H54 (cell line): ENCODE results near the gene DNMT3L.
"Not testable (repeated sequence)": the region's sequence is repeated elsewhere in the genome, so short reads cannot be mapped to it uniquely, and the experiment has no call there.

Experiments used
- DNase-seq: peaks from one replicate; pipeline ENCODE4 v3.0.0; 2011; ENCODE audit warnings: low spot score, mixed read lengths; ENCODE audit not compliant: insufficient read length
- FAIRE-seq: peaks from 3 replicates; lab custom pipeline; 2011; peaks lifted over from hg19 to GRCh38; lab: Jason Lieb, UNC
- POLR2A ChIP-seq: IDR thresholded peaks from 2 replicates; pipeline ENCODE4 v1.6.1; 2011; ENCODE audit warnings: low read depth, mild to moderate bottlenecking, low read length

DNMT3L gene

DNA sequence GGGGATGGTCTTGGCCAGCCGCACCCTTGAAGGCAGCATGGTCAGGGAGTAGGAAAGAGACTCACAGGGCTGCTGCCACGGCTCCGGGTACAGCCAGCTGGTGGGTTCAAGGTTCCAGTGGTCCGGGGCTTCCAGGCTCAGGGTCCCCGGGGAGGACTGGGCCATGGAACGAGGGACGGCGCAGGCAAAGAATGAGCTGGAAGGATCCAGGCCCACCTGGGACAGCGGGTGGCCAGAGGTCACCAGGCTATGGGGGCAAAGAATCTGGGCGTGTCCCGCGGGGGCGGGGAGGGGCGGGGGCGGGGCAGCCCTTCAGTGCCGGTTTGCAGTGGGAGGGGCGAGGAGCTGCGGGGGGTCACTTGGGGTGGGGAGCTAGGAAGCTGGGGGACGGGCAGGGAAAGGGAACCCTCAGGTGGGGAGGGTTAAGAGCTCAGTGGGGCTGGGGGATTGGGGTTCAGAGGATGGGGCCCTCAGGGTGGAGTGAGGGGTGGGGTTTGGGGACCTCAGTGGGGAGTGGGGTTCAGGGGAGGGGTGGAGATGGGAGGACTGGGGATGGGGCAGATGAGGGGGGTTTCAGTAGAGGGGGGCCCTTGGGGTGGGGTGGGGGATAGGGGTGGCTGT, at the start of gene DNMT3L:
DNMT3L (minus strand) TSS at position 223 of the 621 bp plus-strand sequence. CDS start 638 bp downstream, outside the sequence.
- DNase-seq = no peak
- no peak for TF ChIP-seq POLR2A
- FAIRE-seq = no peak

DNA sequence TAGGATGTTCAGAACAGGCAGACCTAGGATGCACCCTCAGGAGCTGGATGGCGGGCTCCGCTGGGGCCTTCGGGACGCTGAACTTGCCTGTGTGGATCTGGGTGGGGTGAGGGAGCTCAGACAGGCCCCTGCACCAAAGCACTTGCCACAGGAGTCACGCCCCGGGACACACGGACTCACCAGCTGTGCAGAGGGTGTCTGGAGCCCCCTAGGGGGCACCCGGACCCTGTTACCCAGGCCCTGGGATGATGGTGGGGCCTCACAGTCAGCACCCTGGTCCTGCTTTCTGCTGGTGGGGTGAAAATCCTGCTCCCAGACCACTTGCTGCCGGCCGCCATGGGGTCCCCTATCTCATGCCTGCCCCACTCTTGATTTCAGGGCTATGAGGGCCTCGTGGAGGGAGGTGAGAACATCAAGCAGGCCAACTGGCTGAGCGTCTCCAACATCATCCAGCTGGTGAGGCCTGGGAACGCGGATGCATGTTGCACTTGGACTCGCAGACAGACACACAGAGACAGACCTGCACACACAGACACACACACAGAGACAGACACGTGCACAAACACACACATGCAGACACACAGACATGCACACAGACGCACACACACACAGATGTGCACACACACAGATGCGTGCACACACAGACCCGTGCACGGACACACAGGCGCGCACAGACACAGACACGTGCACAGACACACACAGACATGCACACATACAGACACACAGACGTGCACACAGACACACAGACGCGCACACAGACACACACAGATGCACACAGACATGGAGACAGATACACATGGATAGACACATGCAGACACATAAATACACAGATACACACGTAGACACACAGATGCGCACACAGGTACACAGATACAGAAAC, 49.2 kb upstream of the DNMT3L start:
- TF ChIP-seq POLR2A = no peak
- no peak for DNase-seq
- no peak for FAIRE-seq

DNA sequence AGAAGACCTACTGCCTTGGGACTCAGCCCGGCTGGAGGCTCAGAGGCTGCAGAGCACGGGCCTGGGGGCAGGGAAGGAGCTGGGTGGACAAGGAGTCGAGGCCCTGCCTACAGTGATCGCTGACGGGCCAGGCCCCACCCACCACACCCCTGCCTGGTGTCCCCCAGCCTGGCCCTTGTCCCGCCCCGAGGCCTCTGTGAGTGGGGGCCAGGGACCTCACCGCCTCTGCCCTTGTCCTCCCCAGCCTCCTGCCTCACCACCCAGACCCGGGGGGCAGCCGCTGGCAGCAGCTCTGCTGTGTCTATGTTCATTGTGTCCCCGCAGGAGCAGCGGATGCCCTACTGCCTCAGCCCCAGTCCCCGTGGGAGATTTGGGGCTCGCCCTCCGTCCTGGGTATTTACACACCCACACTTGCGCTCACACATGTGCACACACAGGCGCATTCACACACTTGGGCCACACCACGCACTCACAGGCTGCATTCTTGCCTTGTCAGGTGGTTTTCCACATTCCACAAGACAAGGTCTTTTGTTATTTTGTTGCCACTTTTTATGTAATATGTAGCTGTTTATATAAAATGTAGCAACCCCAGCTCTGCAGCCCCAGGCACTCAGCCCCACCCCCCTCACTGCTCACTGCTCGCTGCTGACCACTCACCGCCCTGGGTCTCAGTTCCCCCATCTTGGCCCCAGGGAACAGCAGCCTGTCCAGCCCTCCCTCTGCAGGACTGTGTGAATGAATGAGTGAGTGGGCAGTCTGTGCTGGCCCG, 45.4 kb upstream of the DNMT3L start:
- no peak for DNase-seq
- no peak for TF ChIP-seq POLR2A
- no peak for FAIRE-seq

DNA sequence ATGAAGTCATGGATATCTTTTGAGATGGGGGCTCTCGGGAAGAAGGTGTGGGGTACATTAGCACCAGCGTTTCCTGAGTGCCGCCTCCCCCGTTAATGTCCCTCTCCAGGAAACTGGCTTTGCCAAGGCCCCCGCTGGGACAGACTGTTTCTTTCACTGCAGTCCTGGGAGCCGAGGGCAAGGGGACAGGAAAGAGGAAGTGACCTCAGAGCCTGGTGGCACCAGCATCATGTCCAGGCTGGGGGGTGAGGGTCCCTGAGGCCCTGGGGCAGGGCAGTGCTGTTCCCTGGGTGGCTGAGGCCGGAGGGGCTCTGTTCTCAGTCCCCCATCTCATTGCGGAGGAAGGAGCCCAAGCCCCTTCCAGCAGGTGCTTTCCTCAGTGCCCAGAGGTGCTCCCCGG, 44.0 kb upstream of the DNMT3L start:
- TF ChIP-seq POLR2A = no peak
- FAIRE-seq (no peak), DNase-seq (no peak)

DNA sequence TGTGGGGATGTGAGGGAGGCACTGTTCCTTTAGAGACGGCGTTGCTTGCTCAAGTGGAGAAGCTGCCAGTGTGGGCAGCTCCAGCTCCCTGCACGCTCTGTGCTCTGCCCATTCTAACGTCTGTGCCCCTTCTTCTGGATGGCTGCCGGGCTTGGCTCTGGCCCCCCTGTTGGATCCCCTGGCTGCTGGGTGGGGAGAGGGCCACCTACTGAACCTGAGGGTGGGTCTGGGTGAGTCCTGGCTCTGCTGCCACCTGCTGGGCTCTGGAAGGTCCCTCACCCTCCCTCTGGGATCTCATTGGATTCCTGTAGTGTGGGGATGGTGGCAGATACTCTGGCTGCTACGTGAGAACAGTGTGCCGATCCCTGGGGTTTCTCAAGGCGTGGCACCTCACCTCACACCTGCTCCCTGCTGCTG, 43.2 kb upstream of the DNMT3L start:
- DNase-seq (peak; percentile 78), FAIRE-seq (no peak)
- no peak for TF ChIP-seq POLR2A

DNA sequence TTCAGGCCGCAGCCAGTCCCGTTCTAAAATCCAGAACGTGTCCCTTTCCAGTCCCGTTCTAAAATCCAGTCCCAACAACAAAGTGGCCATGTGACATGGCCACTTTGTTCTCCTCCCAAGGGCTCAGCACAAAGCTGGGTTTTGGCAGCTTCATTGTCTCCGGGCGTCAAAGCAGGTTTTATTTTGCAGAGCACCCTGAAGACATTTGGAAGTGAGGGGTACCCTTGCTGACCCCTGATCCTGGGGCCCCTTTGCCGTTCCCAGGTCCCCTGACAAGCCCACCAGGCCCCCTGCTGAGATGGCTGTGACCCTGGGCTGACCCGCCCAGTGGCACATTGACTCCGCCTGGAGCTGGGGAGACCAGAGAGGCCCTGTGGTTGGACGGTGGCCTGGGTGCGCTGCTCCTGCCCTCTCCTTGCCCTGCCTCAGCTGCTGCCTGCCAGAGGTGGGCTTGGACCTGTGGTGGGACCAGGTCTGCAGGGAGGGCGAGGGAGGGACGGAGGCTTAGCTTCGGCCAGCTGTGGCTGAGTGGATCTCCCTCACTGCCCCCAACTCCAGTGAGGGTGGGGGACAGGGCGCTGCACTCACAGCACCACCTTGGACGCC, 42.4 kb upstream of the DNMT3L start:
- FAIRE-seq (no peak), DNase-seq (no peak)
- no peak for TF ChIP-seq POLR2A

DNA sequence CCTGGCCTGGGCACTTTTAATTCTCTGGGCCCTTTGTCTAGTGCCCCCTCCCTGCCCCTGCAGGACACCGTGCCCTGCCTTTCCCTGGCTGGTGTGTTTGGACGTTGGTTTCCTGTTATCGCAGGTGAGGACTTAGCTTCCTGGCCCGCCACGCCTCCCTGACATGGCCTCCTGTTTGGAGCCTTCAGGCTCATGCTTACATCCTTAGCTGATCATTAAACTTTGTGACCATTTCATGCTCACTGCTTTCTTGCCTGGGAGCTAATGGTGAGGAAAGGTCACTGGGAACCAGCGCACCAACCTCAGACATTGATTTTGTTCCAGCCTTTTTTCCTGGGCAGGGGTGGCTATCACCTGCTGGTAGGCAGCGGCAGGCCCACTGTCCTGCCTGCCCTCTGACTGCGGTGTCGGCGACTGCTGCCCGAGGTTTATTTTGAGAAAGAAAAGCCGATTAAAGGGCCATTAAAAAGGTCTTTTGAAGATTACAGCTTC, 41.8 kb upstream of the DNMT3L start:
- FAIRE-seq (no peak), DNase-seq (no peak)
- TF ChIP-seq POLR2A = no peak

DNA sequence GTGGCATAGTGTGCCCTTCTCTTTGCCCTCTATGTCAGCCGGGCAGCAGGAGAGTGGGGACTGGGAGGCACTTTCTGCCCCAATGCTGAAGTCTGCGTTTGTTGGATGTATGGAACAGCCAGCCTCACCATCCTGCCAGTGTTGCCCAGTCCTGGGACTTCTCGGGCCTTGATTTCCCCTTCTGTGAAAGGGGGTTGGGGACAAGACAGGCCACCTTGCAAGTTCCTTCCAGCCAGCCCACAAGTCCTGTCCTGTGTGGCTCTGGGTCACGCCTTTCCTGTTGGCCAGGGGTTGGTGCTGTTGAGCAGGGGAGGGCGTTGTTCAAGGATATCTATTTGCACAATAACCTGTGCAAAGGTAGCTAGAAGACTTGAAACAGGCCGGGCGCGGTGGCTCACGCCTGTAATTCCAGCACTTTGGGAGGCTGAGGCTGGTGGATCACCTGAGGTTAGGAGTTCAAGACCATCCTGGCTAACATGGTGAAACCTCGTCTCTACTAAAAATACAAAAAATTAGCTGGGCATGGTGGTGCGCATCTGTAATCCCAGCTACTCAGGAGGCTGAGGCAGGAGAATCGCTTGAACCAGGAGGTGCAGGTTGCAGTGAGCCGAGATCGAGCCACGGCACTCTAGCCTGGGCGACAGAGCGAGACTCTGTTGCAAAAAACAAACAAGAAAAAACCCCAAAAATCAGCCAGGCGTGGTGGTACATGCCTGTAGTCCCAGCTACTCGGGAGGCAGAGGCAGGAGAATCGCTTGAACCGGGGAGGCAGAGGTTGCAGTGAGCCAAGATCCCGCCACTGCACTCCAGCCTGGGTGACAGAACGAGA, 41.1 kb upstream of the DNMT3L start:
- DNase-seq, FAIRE-seq: not testable (repeated sequence)

DNA sequence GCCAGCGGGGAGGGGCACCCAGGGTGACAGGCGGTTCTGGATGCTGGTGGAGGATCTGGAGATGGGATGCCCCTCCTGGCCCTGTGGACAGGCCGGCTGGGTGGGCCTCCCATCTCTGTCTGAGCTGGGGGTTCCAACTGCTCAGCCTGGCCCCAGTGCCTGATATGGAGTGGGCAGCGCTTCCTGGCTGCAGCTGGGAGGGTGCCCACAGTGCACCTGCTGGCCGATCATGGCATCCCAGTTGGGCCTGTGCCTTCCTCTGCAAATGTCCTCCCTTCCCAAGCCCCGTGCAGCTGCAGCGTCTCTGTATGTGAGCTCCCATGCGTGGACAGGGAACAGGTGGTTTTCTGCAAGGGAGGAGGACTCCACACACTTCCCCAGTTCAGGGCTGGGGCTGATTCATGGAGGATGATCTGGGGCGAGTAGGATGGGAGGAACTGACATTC, 40.3 kb upstream of the DNMT3L start:
- TF ChIP-seq POLR2A = 0 out of 2 replicates have a peak, but pooled peaks have one; percentile 17
- FAIRE-seq = no peak
- no peak for DNase-seq

DNA sequence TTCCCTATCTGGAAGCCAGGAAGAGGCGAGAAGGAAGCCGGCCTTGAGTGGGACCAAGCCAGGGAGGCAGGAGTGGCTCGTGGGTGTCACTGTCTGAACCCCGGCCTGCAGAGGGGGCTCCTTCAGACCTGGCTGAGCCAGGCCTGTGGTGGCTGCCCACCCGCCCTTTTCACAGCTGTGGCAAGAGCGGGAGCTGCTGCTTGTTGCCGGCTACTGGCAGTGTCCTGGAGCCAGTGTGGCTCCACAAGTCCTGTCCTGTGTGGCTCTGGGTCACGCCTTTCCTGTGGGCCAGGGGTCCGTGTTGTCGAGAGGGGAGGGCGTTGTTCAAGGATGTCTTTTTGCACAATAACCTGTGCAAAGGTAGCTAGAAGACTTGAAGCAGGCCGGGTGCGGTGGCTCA, 39.4 kb upstream of the DNMT3L start:
- no peak for DNase-seq
- no peak for TF ChIP-seq POLR2A
- FAIRE-seq = no peak

DNA sequence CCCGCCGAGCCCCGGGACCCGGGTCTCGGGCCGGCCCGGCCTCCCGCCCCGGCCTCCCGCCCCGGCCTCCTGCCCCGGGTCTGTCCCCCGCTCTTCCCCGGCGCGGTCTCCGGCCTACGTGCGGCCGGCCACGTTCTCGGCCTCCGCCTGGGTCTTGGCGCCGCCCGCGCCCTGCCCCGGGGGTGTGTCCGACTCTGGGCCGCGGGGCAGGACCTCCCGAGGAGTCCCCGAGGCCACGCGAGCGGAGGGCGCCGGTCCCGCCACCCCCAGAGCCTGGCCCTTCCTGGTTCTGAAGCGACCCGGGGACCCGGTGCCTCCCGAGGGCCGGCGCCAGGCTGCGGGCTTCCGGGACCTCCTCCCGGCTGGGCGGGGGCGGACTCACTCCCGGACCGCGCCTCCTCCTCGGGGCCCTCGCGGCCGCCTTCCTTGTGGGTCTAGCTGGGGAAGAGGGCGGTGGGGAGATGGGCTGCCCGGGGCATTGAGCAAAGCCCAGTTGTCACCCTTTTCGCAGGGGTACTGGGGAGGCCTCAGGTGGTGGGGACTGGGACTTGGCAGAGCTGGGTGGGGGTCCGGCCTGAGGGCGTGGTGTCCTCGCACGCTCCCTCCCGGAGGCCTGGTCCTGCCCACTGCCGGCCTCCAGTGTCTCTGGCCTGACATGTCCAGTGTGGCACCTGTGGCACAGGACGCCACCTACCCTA, 38.7 kb upstream of the DNMT3L start:
- no peak for FAIRE-seq
- peak; percentile 97 for DNase-seq
- no peak for TF ChIP-seq POLR2A
